Measurements from ENCODE around the gene RNASE11. TPM values are rescaled to one million over a fixed set of nuclear protein-coding genes. Genes with fewer than 3 reads are reported as not detected.

The RNASE11 gene
- polyA plus RNA-seq, 1 of the 3 experiments (the other 2 are of a cell fraction), result not detected

- TF ChIP-seq, protein P1, sequence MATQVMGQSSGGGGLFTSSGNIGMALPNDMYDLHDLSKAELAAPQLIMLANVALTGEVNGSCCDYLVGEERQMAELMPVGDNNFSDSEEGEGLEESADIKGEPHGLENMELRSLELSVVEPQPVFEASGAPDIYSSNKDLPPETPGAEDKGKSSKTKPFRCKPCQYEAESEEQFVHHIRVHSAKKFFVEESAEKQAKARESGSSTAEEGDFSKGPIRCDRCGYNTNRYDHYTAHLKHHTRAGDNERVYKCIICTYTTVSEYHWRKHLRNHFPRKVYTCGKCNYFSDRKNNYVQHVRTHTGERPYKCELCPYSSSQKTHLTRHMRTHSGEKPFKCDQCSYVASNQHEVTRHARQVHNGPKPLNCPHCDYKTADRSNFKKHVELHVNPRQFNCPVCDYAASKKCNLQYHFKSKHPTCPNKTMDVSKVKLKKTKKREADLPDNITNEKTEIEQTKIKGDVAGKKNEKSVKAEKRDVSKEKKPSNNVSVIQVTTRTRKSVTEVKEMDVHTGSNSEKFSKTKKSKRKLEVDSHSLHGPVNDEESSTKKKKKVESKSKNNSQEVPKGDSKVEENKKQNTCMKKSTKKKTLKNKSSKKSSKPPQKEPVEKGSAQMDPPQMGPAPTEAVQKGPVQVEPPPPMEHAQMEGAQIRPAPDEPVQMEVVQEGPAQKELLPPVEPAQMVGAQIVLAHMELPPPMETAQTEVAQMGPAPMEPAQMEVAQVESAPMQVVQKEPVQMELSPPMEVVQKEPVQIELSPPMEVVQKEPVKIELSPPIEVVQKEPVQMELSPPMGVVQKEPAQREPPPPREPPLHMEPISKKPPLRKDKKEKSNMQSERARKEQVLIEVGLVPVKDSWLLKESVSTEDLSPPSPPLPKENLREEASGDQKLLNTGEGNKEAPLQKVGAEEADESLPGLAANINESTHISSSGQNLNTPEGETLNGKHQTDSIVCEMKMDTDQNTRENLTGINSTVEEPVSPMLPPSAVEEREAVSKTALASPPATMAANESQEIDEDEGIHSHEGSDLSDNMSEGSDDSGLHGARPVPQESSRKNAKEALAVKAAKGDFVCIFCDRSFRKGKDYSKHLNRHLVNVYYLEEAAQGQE (IDR thresholded peaks at IDR 0.05; ENCODE audit: low read depth, low read length), result no peak
- TF ChIP-seq SMC3 (IDR thresholded peaks at IDR 0.05; ENCODE audit: low read depth, low read length), result no peak
Observed at GRCh38 chr14:20591235-20591634, 3.4 kb upstream of the RNASE11 start, which contains the start of gene RNASE12 (continued).

DNA sequence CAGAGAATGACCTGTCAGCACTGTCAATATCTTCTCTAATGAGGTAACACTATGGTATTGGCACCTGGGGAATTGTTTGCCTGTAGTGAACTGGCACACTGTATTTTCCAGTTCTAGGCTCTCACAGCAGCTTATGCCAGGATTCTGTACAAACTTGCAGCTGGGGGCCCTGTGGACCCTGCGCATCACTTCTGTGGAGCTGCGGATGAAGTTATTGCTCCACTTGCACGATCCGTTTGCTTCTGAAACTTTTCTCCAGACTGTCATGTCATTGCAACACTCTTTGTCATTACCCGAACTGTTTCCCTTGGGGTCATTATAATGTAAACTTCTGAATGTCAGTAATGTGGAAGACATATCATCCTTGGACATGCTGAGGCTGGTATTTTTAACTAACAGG is 3.9 kb downstream of the RNASE11 start:
- Histone ChIP-seq H3F3A (replicated peaks; ENCODE audit: insufficient read depth) (no peaks in the 10 kb centered on the region), H3K9ac (no peak overlapping the region), H3K36me3 (replicated peaks in 1 of 2; ENCODE audit: control insufficient read depth in 1 of 2, insufficient read depth in 2 of 2, low read length in 1 of 2) (no peaks in the 10 kb centered on the region), H3K4me3 (ENCODE audit: low read depth in 2 of 2, low read length in 1 of 2) (no peak overlapping the region), H3K27me3 (ENCODE audit: insufficient read depth) (peaks cover 42% of the 10 kb centered on the region), H3K4me2 (no peak overlapping the region), H3K9me3 (no peaks in the 10 kb centered on the region), H2AFZ (ENCODE audit: low read depth) (no peak overlapping the region), H3K27ac (ENCODE audit: low read depth in 2 of 2, low read length in 1 of 2) (no peak overlapping the region), H3K79me2 (ENCODE audit: insufficient read depth) (no peaks in the 10 kb centered on the region), H3K9me2 (no peaks in the 10 kb centered on the region), H4K20me1 (ENCODE audit: insufficient read depth) (no peaks in the 10 kb centered on the region), H3K4me1 (ENCODE audit: control insufficient read depth in 1 of 2, insufficient read depth in 2 of 2, low read depth in 1 of 2, low read length in 1 of 2) (no peaks in the 10 kb centered on the region)
- no peak for TF ChIP-seq YY1 (IDR thresholded peaks at IDR 0.05; ENCODE audit: low read depth)
- POLR2A ChIA-PET, result no interaction called here
- 9% methylated on average over 5 of the region's 5 CpGs for WGBS (ENCODE audit: low lambda C conversion rate)
- CTCF ChIA-PET, result no interaction called here
- no peak for DNase-seq

GRCh38 chr14:20583142-20583541 is 4.7 kb downstream of the RNASE11 start:
- Histone ChIP-seq H3K4me1 (ENCODE audit: control insufficient read depth in 1 of 2, insufficient read depth in 2 of 2, low read depth in 1 of 2, low read length in 1 of 2) (no peaks in the 10 kb centered on the region), H3K9ac (no peak overlapping the region), H3K36me3 (replicated peaks in 1 of 2; ENCODE audit: control insufficient read depth in 1 of 2, insufficient read depth in 2 of 2, low read length in 1 of 2) (no peaks in the 10 kb centered on the region), H3K27me3 (ENCODE audit: insufficient read depth) (peaks cover 42% of the 10 kb centered on the region), H3K9me2 (no peaks in the 10 kb centered on the region), H3K4me2 (no peak overlapping the region), H3K79me2 (ENCODE audit: insufficient read depth) (no peaks in the 10 kb centered on the region), H3K27ac (ENCODE audit: low read depth in 2 of 2, low read length in 1 of 2) (no peak overlapping the region), H4K20me1 (ENCODE audit: insufficient read depth) (no peaks in the 10 kb centered on the region), H3F3A (replicated peaks; ENCODE audit: insufficient read depth) (no peaks in the 10 kb centered on the region), H2AFZ (ENCODE audit: low read depth) (no peak overlapping the region), H3K9me3 (no peaks in the 10 kb centered on the region), H3K4me3 (ENCODE audit: low read depth in 2 of 2, low read length in 1 of 2) (no peak overlapping the region)
- DNase-seq, result no peak
- TF ChIP-seq EP300 (IDR thresholded peaks at IDR 0.05; ENCODE audit: borderline replicate concordance in 1 of 2, low read depth in 1 of 2, low read length in 1 of 2) (no peak), MEF2A (IDR thresholded peaks at IDR 0.05; ENCODE audit: borderline replicate concordance, low read depth) (no peak), SMC3 (IDR thresholded peaks at IDR 0.05; ENCODE audit: low read depth, low read length) (no peak), CTCF (IDR thresholded peaks at IDR 0.05) (no peak), GABPA (IDR thresholded peaks at IDR 0.05; ENCODE audit: low read depth) (no peak)
- TF ChIP-seq, protein P2, sequence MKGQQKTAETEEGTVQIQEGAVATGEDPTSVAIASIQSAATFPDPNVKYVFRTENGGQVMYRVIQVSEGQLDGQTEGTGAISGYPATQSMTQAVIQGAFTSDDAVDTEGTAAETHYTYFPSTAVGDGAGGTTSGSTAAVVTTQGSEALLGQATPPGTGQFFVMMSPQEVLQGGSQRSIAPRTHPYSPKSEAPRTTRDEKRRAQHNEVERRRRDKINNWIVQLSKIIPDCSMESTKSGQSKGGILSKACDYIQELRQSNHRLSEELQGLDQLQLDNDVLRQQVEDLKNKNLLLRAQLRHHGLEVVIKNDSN (IDR thresholded peaks at IDR 0.05; ENCODE audit: borderline replicate concordance, low read depth), result no peak
- POLR2A ChIA-PET, result no interaction called here
- CTCF ChIA-PET, result no interaction called here

All from SK-N-SH (cell line).